Spleen (tissue), 11 donors: ENCODE measurements around the gene RXRB. TPM values are rescaled to one million over a fixed set of nuclear protein-coding genes. Genes with fewer than 3 reads are reported as not detected.

Experiments
- DNase-seq: peaks from one replicate; pipeline ENCODE4 v3.0.0-alpha.2; 2020
- H3K27ac ChIP-seq, 8 donors: fragments of 200-600 bp; sonication (generic) in 7 of 8; 1 replicate in 4 of 8; 2 replicates in 4 of 8; pipeline versions ENCODE4 v1.5.0 to v1.8.0; 2016 to 2021; ENCODE audit warnings: inconsistent platforms in 4 of 8, mild to moderate bottlenecking in 4 of 8, moderate library complexity in 1 of 8
- H3K27me3 ChIP-seq, 7 donors: fragments of 200-600 bp; sonication (generic) in 6 of 7; replicated peaks in 1 of 7; 1 replicate in 4 of 7; 2 replicates in 3 of 7; pipeline versions ENCODE4 v1.5.0 to v1.8.0; 2016 to 2021; ENCODE audit warnings: inconsistent platforms in 3 of 7, mild to moderate bottlenecking in 1 of 7
- H3K36me3 ChIP-seq, 6 donors: fragments of 200-600 bp; sonication (generic) in 5 of 6; 1 replicate in 4 of 6; 2 replicates in 2 of 6; pipeline versions ENCODE4 v1.5.0 to v1.8.0; 2016 to 2021; ENCODE audit warnings: inconsistent platforms in 2 of 6
- H3K4me1 ChIP-seq, 6 donors: fragments of 200-600 bp; sonication (generic) in 5 of 6; 1 replicate in 3 of 6; 2 replicates in 3 of 6; pipeline versions ENCODE4 v1.5.0 to v1.8.0; 2016 to 2021; ENCODE audit warnings: inconsistent platforms in 3 of 6
- H3K4me3 ChIP-seq, 8 donors: fragments of 200-600 bp; sonication (generic) in 7 of 8; 1 replicate in 4 of 8; 2 replicates in 4 of 8; pipeline versions ENCODE4 v1.5.0 to v1.8.0; 2016 to 2021; ENCODE audit warnings: inconsistent platforms in 4 of 8, mild to moderate bottlenecking in 4 of 8, moderate library complexity in 2 of 8
- H3K9me3 ChIP-seq, 8 donors: fragments of 200-600 bp; sonication (generic) in 7 of 8; 1 replicate in 4 of 8; 2 replicates in 4 of 8; pipeline versions ENCODE4 v1.5.0 to v1.8.0; 2016 to 2021; ENCODE audit warnings: inconsistent platforms in 4 of 8
- CTCF ChIP-seq, 11 experiments: fragments of 200-600 bp in 7 of 11; fragments of 450-650 bp in 4 of 11; sonication (generic) in 4 of 11; IDR thresholded peaks in 8 of 11; conservative IDR thresholded peaks in 3 of 11; 1 replicate in 7 of 11; 2 replicates in 4 of 11; pipeline versions ENCODE4 v1.4.0 to v1.8.0; 2016 to 2021; ENCODE audit warnings: antibody characterized with exemption in 11 of 11, inconsistent platforms in 4 of 11, mild to moderate bottlenecking in 1 of 11
- POLR2A ChIP-seq, 3 donors: fragments of 450-650 bp; IDR thresholded peaks; one replicate each; pipeline ENCODE4 v1.5.1; 2017; ENCODE audit warnings: antibody characterized with exemption in 3 of 3, mild to moderate bottlenecking in 1 of 3
- POLR2AphosphoS5 ChIP-seq, 3 donors: sonication (generic); formaldehyde crosslinking; IDR thresholded peaks; one replicate each; pipeline ENCODE4 v1.5.1; 2017; ENCODE audit warnings: antibody characterized with exemption in 3 of 3
- WGBS, 5 donors: extraction: QIAGEN DNeasy Blood & Tissue Kit in 3 of 5; methylation state at CpG; one replicate each; pipeline versions ENCODE4 v1.1.5 to v1.1.7; 2013 to 2018; 5-methylcytosine and 5-hydroxymethylcytosine counted together
- intact Hi-C: fragments of 100-400 bp; cut with DNase I; formaldehyde crosslinking; loops from one replicate; pipeline ENCODE4 v1.15.0; 2023; ENCODE audit warnings: low total_unique reads
- polyA plus RNA-seq, 3 donors: library from polyadenylated mRNA; stranded (reverse); fragments of 200-250 nt; gene quantifications; one replicate each; pipeline ENCODE4 v1.2.1, GENCODE V29; 2013
- total RNA-seq, 7 donors: library from RNA; depleted of rRNA in 3 of 7; stranded (reverse); fragments of >200 nt in 3 of 7; fragmentation: NEBNext Ultra II Directional in 4 of 7; extraction: Animal tissue kit (Norgen Biotek cat#: 25700) in 4 of 7; gene quantifications; one replicate each; pipeline versions ENCODE4 v1.1.0 to v1.2.1, GENCODE V29; 2016 to 2021
- donor health status: healthy with polysubstance abuse.
- donor health status: DM: no; HTN: no; CAD: no; lungs with moderate emphysema.
- donor health status: DM: no; HTN: no; CAD: no.
- donor health status: Bipolar disorder and iron deficiency.
- donor health status: healthy.
- donor health status: DM: no; HTN: no; CAD: no.
- donor health status: DM: yes; HTN: yes; CAD: no.

The RXRB gene
- total and polyA plus RNA-seq, 10 donors: 29.1 to 72.4 (median 53.6) TPM

GRCh38 chr6:33163540-33163939 is 36.9 kb downstream of the RXRB start:
- 81 to 94% (median 86%) methylated on average over 6 to 10 of the region's 10 CpGs for WGBS, 5 donors
- intact Hi-C loops: no loop called here
- no peak overlapping the region for H3K27ac ChIP-seq
- TF ChIP-seq CTCF (IDR thresholded peaks at IDR 0.05 in 8 of 11, conservative IDR thresholded peaks at IDR 0.05 in 3 of 11) (no peak), POLR2AphosphoS5 (IDR thresholded peaks at IDR 0.05) (no peak), POLR2A (IDR thresholded peaks at IDR 0.05) (no peak)
- no peak for DNase-seq
- H3K27me3 ChIP-seq: no peaks in the 10 kb centered on the region
- peaks cover 0 to 22% (median 15%) of the 10 kb centered on the region in 6 donors for H3K4me1 ChIP-seq
- H3K9me3 ChIP-seq: no peaks in the 10 kb centered on the region
- no peaks in the 10 kb centered on the region for H3K36me3 ChIP-seq
- no peak overlapping the region for H3K4me3 ChIP-seq

DNA sequence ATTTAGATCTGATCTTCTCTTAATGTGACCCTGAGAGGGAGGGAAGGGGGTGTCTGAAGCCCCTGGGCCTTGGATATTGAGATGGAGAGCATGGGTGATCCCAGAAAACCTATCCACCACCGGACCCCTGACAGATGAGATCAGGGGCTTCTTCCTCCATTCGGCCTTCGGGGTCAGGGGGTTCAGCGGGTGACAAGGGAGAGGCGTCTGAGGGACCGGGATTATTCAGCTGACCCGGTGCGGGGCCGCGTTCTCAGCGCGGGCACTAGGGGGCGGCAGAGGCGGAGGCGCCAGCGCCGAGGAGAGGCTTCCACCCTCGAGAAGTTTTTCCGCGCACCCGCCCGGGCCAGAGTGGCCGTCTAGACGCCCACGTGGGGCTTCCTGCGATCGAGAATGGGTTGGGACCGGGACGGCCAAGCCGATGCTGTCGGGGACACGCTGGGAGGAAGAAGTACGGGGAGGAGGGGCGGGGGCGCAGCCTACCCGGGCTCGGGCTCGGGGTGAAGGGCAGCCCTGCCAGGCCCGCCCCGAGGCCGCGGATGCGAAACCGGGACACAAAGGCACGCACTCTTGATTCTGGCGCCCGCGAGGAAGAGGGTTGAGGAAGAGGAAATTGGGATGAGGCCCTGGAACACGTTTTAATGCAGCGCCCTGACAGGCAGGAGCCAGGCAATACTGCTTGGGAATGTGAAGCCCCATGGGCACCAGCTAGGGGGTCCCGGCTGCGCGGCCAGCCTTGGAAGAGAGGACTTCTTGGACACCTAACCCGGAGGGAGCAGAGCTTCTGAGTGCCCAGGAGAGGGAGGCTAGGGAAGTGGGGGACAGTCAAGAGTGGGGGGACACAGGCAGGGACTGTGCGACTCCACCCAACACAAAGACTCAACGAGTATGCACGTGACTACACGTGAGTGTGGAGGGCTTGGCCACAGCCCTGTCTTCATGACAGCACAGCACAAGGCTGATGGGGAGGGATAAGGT is 38.8 kb downstream of the RXRB start:
- Histone ChIP-seq H3K36me3 (no peaks in the 10 kb centered on the region), H3K9me3 (no peaks in the 10 kb centered on the region), H3K27ac (peak overlapping the region in 6 of 8 donors; percentile 44 to 72 (median 60)), H3K27me3 (no peaks in the 10 kb centered on the region), H3K4me1 (peaks cover 0 to 22% (median 15%) of the 10 kb centered on the region in 6 donors), H3K4me3 (peak overlapping the region; percentile 24 to 69 (median 45))
- DNase-seq: peak; percentile 96
- TF ChIP-seq CTCF (IDR thresholded peaks at IDR 0.05 in 8 of 11, conservative IDR thresholded peaks at IDR 0.05 in 3 of 11) (peak; percentile 81 to 98 (median 94)), POLR2AphosphoS5 (IDR thresholded peaks at IDR 0.05) (peak; percentile 25 to 79 (median 61)), POLR2A (IDR thresholded peaks at IDR 0.05) (no peak)
- WGBS, 5 donors: 6 to 12% (median 11%) methylated on average over 43 to 58 of the region's 58 CpGs
- intact Hi-C loops: loop anchor here (2.0 kb wide), 1 partner anchor 87 kb away; no protein-coding TSS in a partner anchor

GRCh38 chr6:33160728-33161344 is 39.6 kb downstream of the RXRB start:
- TF ChIP-seq POLR2AphosphoS5 (IDR thresholded peaks at IDR 0.05) (no peak), CTCF (IDR thresholded peaks at IDR 0.05 in 8 of 11, conservative IDR thresholded peaks at IDR 0.05 in 3 of 11) (no peak), POLR2A (IDR thresholded peaks at IDR 0.05) (no peak)
- Histone ChIP-seq H3K4me3 (peak overlapping the region in 1 of 8 donors; percentile 69), H3K4me1 (peaks cover 0 to 22% (median 15%) of the 10 kb centered on the region in 6 donors), H3K27ac (peak overlapping the region in 6 of 8 donors; percentile 44 to 72 (median 54)), H3K36me3 (no peaks in the 10 kb centered on the region), H3K9me3 (no peaks in the 10 kb centered on the region), H3K27me3 (no peaks in the 10 kb centered on the region)
- no peak for DNase-seq
- 50 to 74% (median 59%) methylated on average over 11 to 13 of the region's 13 CpGs for WGBS, 5 donors
- intact Hi-C loops: loop anchor here (2.0 kb wide), 1 partner anchor 88 kb away; no protein-coding TSS in a partner anchor
